Suprapubic skin (tissue), 3 donors: Measurements from ENCODE around the gene MEA1.

Experiments used
- CTCF ChIP-seq, 2 donors: fragments of 200-600 bp in 1 of 2; fragments of 450-650 bp in 1 of 2; sonication (generic) in 1 of 2; IDR thresholded peaks; one replicate each; pipeline ENCODE4 v1.5.1; 2016 to 2019; ENCODE audit warnings: antibody characterized with exemption in 2 of 2, mild to moderate bottlenecking in 1 of 2, moderate library complexity in 1 of 2
- POLR2A ChIP-seq, 2 donors: fragments of 450-650 bp; IDR thresholded peaks; one replicate each; pipeline ENCODE4 v1.6.1; 2017; ENCODE audit warnings: antibody characterized with exemption in 2 of 2, mild to moderate bottlenecking in 2 of 2, moderate library complexity in 2 of 2

- TF ChIP-seq CTCF (IDR thresholded peaks at IDR 0.05), result no peak
- TF ChIP-seq POLR2A (IDR thresholded peaks at IDR 0.05), result no peak
Measured at GRCh38 chr6:43019152-43019551, 5.4 kb upstream of the MEA1 start.
